Measurements from ENCODE around the gene MFGE8. TPM values are rescaled to one million over a fixed set of nuclear protein-coding genes. Genes with fewer than 3 reads are reported as not detected.

The MFGE8 gene
- total and polyA plus RNA-seq, 9 of the 15 experiments (the other 6 are each of a cell fraction or from before 2014, with no cell fraction given) = 2.3 to 142 (median 62.3) TPM

DNA sequence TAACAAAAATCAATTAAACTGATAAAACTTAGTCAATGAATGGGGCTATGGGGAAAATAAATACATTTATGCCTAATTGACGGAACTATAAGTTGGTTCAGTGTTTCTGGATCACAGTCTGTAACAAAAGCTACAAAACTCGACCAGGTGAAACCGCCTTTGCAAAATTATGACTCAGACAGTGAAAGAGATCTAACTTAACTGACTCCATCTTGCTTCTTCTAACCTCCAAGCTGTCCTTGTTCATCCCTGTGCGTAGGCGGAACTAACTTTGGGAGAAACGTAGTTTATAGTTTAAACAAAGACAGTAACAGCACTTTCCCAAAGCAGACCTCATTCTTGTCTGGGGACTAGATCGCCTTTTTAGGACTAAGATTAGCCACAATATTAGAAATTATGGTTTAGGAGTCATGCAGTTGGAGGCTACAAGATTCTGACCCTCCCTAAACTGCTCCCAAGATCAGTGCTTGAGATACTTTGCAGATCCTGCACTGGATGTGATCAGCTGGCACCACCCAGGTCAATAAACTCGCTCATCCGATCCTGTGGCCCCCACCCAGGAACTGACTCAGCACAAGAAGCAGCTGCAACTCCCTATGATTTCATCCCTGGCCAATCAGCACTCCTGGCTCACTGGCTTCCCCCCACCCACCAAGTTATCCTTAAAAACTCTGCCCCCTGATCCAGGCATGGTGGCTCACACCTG, 7.2 kb upstream of the MFGE8 start (continued):
- TF ChIP-seq, protein P1, sequence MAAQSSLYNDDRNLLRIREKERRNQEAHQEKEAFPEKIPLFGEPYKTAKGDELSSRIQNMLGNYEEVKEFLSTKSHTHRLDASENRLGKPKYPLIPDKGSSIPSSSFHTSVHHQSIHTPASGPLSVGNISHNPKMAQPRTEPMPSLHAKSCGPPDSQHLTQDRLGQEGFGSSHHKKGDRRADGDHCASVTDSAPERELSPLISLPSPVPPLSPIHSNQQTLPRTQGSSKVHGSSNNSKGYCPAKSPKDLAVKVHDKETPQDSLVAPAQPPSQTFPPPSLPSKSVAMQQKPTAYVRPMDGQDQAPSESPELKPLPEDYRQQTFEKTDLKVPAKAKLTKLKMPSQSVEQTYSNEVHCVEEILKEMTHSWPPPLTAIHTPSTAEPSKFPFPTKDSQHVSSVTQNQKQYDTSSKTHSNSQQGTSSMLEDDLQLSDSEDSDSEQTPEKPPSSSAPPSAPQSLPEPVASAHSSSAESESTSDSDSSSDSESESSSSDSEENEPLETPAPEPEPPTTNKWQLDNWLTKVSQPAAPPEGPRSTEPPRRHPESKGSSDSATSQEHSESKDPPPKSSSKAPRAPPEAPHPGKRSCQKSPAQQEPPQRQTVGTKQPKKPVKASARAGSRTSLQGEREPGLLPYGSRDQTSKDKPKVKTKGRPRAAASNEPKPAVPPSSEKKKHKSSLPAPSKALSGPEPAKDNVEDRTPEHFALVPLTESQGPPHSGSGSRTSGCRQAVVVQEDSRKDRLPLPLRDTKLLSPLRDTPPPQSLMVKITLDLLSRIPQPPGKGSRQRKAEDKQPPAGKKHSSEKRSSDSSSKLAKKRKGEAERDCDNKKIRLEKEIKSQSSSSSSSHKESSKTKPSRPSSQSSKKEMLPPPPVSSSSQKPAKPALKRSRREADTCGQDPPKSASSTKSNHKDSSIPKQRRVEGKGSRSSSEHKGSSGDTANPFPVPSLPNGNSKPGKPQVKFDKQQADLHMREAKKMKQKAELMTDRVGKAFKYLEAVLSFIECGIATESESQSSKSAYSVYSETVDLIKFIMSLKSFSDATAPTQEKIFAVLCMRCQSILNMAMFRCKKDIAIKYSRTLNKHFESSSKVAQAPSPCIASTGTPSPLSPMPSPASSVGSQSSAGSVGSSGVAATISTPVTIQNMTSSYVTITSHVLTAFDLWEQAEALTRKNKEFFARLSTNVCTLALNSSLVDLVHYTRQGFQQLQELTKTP (IDR thresholded peaks at IDR 0.05; ENCODE audit: low read depth in 1 of 2, partially characterized antibody in 2 of 2) = no peak
- TF ChIP-seq, protein P2, sequence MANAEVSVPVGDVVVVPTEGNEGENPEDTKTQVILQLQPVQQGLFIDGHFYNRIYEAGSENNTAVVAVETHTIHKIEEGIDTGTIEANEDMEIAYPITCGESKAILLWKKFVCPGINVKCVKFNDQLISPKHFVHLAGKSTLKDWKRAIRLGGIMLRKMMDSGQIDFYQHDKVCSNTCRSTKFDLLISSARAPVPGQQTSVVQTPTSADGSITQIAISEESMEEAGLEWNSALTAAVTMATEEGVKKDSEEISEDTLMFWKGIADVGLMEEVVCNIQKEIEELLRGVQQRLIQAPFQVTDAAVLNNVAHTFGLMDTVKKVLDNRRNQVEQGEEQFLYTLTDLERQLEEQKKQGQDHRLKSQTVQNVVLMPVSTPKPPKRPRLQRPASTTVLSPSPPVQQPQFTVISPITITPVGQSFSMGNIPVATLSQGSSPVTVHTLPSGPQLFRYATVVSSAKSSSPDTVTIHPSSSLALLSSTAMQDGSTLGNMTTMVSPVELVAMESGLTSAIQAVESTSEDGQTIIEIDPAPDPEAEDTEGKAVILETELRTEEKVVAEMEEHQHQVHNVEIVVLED (CRISPR knock-in tag; IDR thresholded peaks at IDR 0.05) = no peak
- TF ChIP-seq NEUROD1 (IDR thresholded peaks at IDR 0.05; ENCODE audit: borderline replicate concordance, low read depth, low read length, partially characterized antibody) (no peak), SRF (CRISPR knock-in tag; IDR thresholded peaks at IDR 0.05) (no peak), CCNT2 (IDR thresholded peaks at IDR 0.05; ENCODE audit: borderline replicate concordance, extremely low read depth, insufficient read length, low read depth, low read length) (no peak), PHF20 (IDR thresholded peaks at IDR 0.05; ENCODE audit: partially characterized antibody) (no peak), ZBTB7A (IDR thresholded peaks at IDR 0.05; ENCODE audit: borderline replicate concordance, control insufficient read depth, low read depth, low read length) (no peak), PCBP2 (IDR thresholded peaks at IDR 0.05; ENCODE audit: low read depth, low read length, poor library complexity, severe bottlenecking) (no peak), ETV1 (tag; conservative IDR thresholded peaks at IDR 0.05; ENCODE audit: low read depth) (0 out of 2 replicates have a peak, but pooled peaks have one; percentile 11), PTBP1 (IDR thresholded peaks at IDR 0.05; ENCODE audit: low read depth, low read length) (no peak), NELFE (IDR thresholded peaks at IDR 0.05; ENCODE audit: insufficient read depth, insufficient read length) (no peak), ZNF766 (CRISPR knock-in tag; conservative IDR thresholded peaks at IDR 0.05) (peak; percentile 81), IFI16 (CRISPR knock-in tag; IDR thresholded peaks at IDR 0.05) (peak; percentile 70; the same call in 1 of the 2 replicates), GATA2 (CRISPR knock-in tag; IDR thresholded peaks at IDR 0.05) (no peak), CREBBP (IDR thresholded peaks at IDR 0.05; ENCODE audit: low read depth, low read length) (no peak), ZNF699 (CRISPR knock-in tag; IDR thresholded peaks at IDR 0.05; ENCODE audit: insufficient replicate concordance) (no peak), SRSF9 (IDR thresholded peaks at IDR 0.05; ENCODE audit: borderline replicate concordance, low read depth, low read length) (no peak)
- TF ChIP-seq, protein P3, sequence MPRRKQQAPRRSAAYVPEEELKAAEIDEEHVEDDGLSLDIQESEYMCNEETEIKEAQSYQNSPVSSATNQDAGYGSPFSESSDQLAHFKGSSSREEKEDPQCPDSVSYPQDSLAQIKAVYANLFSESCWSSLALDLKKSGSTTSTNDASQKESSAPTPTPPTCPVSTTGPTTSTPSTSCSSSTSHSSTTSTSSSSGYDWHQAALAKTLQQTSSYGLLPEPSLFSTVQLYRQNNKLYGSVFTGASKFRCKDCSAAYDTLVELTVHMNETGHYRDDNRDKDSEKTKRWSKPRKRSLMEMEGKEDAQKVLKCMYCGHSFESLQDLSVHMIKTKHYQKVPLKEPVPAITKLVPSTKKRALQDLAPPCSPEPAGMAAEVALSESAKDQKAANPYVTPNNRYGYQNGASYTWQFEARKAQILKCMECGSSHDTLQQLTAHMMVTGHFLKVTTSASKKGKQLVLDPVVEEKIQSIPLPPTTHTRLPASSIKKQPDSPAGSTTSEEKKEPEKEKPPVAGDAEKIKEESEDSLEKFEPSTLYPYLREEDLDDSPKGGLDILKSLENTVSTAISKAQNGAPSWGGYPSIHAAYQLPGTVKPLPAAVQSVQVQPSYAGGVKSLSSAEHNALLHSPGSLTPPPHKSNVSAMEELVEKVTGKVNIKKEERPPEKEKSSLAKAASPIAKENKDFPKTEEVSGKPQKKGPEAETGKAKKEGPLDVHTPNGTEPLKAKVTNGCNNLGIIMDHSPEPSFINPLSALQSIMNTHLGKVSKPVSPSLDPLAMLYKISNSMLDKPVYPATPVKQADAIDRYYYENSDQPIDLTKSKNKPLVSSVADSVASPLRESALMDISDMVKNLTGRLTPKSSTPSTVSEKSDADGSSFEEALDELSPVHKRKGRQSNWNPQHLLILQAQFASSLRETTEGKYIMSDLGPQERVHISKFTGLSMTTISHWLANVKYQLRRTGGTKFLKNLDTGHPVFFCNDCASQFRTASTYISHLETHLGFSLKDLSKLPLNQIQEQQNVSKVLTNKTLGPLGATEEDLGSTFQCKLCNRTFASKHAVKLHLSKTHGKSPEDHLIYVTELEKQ (CRISPR knock-in tag; IDR thresholded peaks at IDR 0.05) = peak; percentile 82

All from K562 (cell line).